Ascending aorta (tissue), 2 donors: ENCODE measurements around the gene ANKRD29. TPM values are rescaled to one million over a fixed set of nuclear protein-coding genes. Genes with fewer than 3 reads are reported as not detected.
A peak's percentile ranks its signal among the peaks of the same experiment; 100 is the strongest.

ENCODE experiments used
- DNase-seq, 2 donors: peaks; one replicate each; pipeline ENCODE4 v3.0.0-alpha.2; 2019; ENCODE audit warnings: low spot score in 2 of 2
- H3K27ac ChIP-seq, 2 donors: fragments of 200-600 bp; sonication (generic); one replicate each; pipeline ENCODE4 v1.5.1; 2016 to 2017; ENCODE audit warnings: mild to moderate bottlenecking in 1 of 2
- H3K27me3 ChIP-seq: fragments of 200-600 bp; sonication (generic); one replicate; pipeline ENCODE4 v1.5.1; 2017
- H3K36me3 ChIP-seq, 2 donors: fragments of 200-600 bp; sonication (generic); one replicate each; pipeline ENCODE4 v1.5.1; 2016
- H3K4me1 ChIP-seq, 2 donors: fragments of 200-600 bp; sonication (generic); one replicate each; pipeline ENCODE4 v1.5.1; 2016 to 2017; ENCODE audit warnings: mild to moderate bottlenecking in 1 of 2
- H3K4me3 ChIP-seq, 2 donors: fragments of 200-600 bp; sonication (generic); one replicate each; pipeline ENCODE4 v1.5.1; 2016 to 2017; ENCODE audit warnings: mild to moderate bottlenecking in 1 of 2
- H3K9me3 ChIP-seq, 2 donors: fragments of 200-600 bp; sonication (generic); one replicate each; pipeline ENCODE4 v1.5.1; 2016
- CTCF ChIP-seq, 3 experiments: fragments of 200-600 bp in 2 of 3; fragments of 450-650 bp in 1 of 3; sonication (generic) in 2 of 3; IDR thresholded peaks; one replicate each; pipeline ENCODE4 v1.5.1; 2016 to 2019; ENCODE audit warnings: antibody characterized with exemption in 3 of 3, mild to moderate bottlenecking in 1 of 3, moderate library complexity in 1 of 3
- intact Hi-C: fragments of 100-400 bp; cut with DNase I; formaldehyde crosslinking; loops from one replicate; pipeline ENCODE4 v1.15.1; 2023
- total RNA-seq: library from RNA; depleted of rRNA; stranded (reverse); fragments of >200 nt; gene quantifications from one replicate; pipeline ENCODE4 v1.1.0, GENCODE V29; 2016

ANKRD29 gene
- total RNA-seq, 1 donor from 2014 or later: 118 TPM

- Histone ChIP-seq H3K36me3 (no peaks in the 10 kb centered on the region), H3K4me1 (no peaks in the 10 kb centered on the region), H3K4me3 (no peak overlapping the region), H3K27ac (no peak overlapping the region), H3K9me3 (no peaks in the 10 kb centered on the region), H3K27me3 (no peaks in the 10 kb centered on the region)
- no peak for DNase-seq
- no peak for TF ChIP-seq CTCF (IDR thresholded peaks at IDR 0.05)
- intact Hi-C loops: no loop called here
Observed at GRCh38 chr18:23634692-23635091, 28.0 kb downstream of the ANKRD29 start.

GRCh38 chr18:23632615-23633014 is 30.1 kb downstream of the ANKRD29 start:
- no peak for DNase-seq
- no peaks in the 10 kb centered on the region for H3K36me3 ChIP-seq
- H3K4me1 ChIP-seq: no peaks in the 10 kb centered on the region
- no peaks in the 10 kb centered on the region for H3K9me3 ChIP-seq
- H3K4me3 ChIP-seq: no peak overlapping the region
- TF ChIP-seq CTCF (IDR thresholded peaks at IDR 0.05): no peak
- no peak overlapping the region for H3K27ac ChIP-seq
- intact Hi-C loops: no loop called here
- H3K27me3 ChIP-seq: no peaks in the 10 kb centered on the region

- Histone ChIP-seq H3K36me3 (no peaks in the 10 kb centered on the region), H3K4me3 (no peak overlapping the region), H3K27me3 (no peaks in the 10 kb centered on the region), H3K27ac (no peak overlapping the region), H3K9me3 (no peaks in the 10 kb centered on the region), H3K4me1 (no peaks in the 10 kb centered on the region)
- TF ChIP-seq CTCF (IDR thresholded peaks at IDR 0.05): no peak
- intact Hi-C loops: no loop called here
- no peak for DNase-seq
Observed at GRCh38 chr18:23631746-23632145, 31.0 kb downstream of the ANKRD29 start.

- no peak for DNase-seq
- Histone ChIP-seq H3K4me3 (no peak overlapping the region), H3K27ac (no peak overlapping the region), H3K36me3 (no peaks in the 10 kb centered on the region), H3K9me3 (no peaks in the 10 kb centered on the region), H3K27me3 (no peaks in the 10 kb centered on the region), H3K4me1 (no peaks in the 10 kb centered on the region)
- intact Hi-C loops: no loop called here
- no peak for TF ChIP-seq CTCF (IDR thresholded peaks at IDR 0.05)
Observed at GRCh38 chr18:23631312-23631711, 31.4 kb downstream of the ANKRD29 start.

GRCh38 chr18:23629444-23629946 is 33.2 kb downstream of the ANKRD29 start:
- Histone ChIP-seq H3K27me3 (no peaks in the 10 kb centered on the region), H3K4me1 (no peaks in the 10 kb centered on the region), H3K27ac (no peak overlapping the region), H3K9me3 (no peaks in the 10 kb centered on the region), H3K4me3 (no peak overlapping the region), H3K36me3 (no peaks in the 10 kb centered on the region)
- TF ChIP-seq CTCF (IDR thresholded peaks at IDR 0.05): no peak
- intact Hi-C loops: no loop called here
- DNase-seq: peak in 1 of 2 donors; percentile 41

- no peak overlapping the region for H3K27ac ChIP-seq
- H3K36me3 ChIP-seq: no peaks in the 10 kb centered on the region
- intact Hi-C loops: no loop called here
- H3K27me3 ChIP-seq: no peaks in the 10 kb centered on the region
- DNase-seq: no peak
- no peak overlapping the region for H3K4me3 ChIP-seq
- H3K4me1 ChIP-seq: no peaks in the 10 kb centered on the region
- no peak for TF ChIP-seq CTCF (IDR thresholded peaks at IDR 0.05)
- no peaks in the 10 kb centered on the region for H3K9me3 ChIP-seq
Observed at GRCh38 chr18:23627970-23628369, 34.7 kb downstream of the ANKRD29 start.
